Transverse colon (tissue), 4 donors: ENCODE results near the gene ZMYND19.

Source experiments
- CTCF ChIP-seq, 5 experiments: fragments of 200-600 bp in 3 of 5; fragments of 450-650 bp in 2 of 5; sonication (generic) in 3 of 5; IDR thresholded peaks; 1 replicate in 2 of 5; 2 replicates in 3 of 5; pipeline ENCODE4 v1.5.1; 2016 to 2017; ENCODE audit warnings: antibody characterized with exemption in 5 of 5, inconsistent platforms in 3 of 5, mild to moderate bottlenecking in 2 of 5, moderate library complexity in 1 of 5
- EP300 ChIP-seq: sonication (generic); formaldehyde crosslinking; IDR thresholded peaks from one replicate; pipeline ENCODE4 v1.6.1; 2017; ENCODE audit warnings: antibody characterized with exemption, low read depth
- POLR2A ChIP-seq: fragments of 450-650 bp; IDR thresholded peaks from one replicate; pipeline ENCODE4 v1.6.1; 2016; ENCODE audit warnings: antibody characterized with exemption, mild to moderate bottlenecking, moderate library complexity
- POLR2AphosphoS5 ChIP-seq, 3 donors: sonication (generic); formaldehyde crosslinking; IDR thresholded peaks; one replicate each; pipeline ENCODE4 v1.6.1; 2016; ENCODE audit warnings: antibody characterized with exemption in 3 of 3

GRCh38 chr9:137582286-137582860 lies 7.9 kb downstream of the ZMYND19 start:
- TF ChIP-seq CTCF (IDR thresholded peaks at IDR 0.05) (peak in 2 of 5 experiments; percentile 31 to 36), POLR2A (no peak), POLR2AphosphoS5 (IDR thresholded peaks at IDR 0.05) (no peak), EP300 (no peak)
